Body of pancreas (tissue), 4 donors: Measurements from ENCODE around the gene HOXB4.

ENCODE experiments used
- POLR2A ChIP-seq, 3 donors: fragments of 450-650 bp; IDR thresholded peaks; one replicate each; pipeline ENCODE4 v1.6.1; 2016; ENCODE audit warnings: antibody characterized with exemption in 3 of 3, mild to moderate bottlenecking in 2 of 3
- TF ChIP-seq, protein P1 (sequence below), 7 experiments: fragments of 450-650 bp in 4 of 7; fragments of 200-600 bp in 3 of 7; sonication (generic) in 3 of 7; IDR thresholded peaks; one replicate each; pipeline ENCODE4 v1.5.1; 2016 to 2019; ENCODE audit warnings: antibody characterized with exemption in 7 of 7

DNA sequence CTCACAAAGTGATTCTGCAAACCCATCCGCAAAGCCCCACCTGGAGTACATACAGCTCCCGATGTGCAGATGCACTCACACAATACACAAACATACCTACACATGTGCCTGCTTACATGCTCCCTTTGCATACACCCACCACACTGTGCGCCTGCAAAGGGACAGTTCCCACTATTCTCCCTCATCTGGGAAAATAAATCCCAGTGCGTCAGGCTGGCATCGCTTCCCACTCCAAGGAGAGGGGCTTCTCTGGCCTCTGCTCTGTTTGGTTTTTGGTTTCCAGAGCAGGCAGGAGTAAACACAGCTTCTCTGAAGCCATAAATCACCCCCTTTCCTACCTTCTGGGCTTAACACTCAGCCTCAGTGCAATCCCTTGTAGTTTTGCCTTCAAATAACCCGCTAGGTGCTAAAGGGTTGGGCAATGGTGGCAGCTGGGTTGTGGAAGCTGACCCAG is 14.7 kb downstream of the HOXB4 start:
- no peak for TF ChIP-seq POLR2A (IDR thresholded peaks at IDR 0.05)
- TF ChIP-seq, protein P1, sequence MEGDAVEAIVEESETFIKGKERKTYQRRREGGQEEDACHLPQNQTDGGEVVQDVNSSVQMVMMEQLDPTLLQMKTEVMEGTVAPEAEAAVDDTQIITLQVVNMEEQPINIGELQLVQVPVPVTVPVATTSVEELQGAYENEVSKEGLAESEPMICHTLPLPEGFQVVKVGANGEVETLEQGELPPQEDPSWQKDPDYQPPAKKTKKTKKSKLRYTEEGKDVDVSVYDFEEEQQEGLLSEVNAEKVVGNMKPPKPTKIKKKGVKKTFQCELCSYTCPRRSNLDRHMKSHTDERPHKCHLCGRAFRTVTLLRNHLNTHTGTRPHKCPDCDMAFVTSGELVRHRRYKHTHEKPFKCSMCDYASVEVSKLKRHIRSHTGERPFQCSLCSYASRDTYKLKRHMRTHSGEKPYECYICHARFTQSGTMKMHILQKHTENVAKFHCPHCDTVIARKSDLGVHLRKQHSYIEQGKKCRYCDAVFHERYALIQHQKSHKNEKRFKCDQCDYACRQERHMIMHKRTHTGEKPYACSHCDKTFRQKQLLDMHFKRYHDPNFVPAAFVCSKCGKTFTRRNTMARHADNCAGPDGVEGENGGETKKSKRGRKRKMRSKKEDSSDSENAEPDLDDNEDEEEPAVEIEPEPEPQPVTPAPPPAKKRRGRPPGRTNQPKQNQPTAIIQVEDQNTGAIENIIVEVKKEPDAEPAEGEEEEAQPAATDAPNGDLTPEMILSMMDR (IDR thresholded peaks at IDR 0.05) = no peak
